Esophagus squamous epithelium (tissue), 4 donors: ENCODE results near the gene PRR5L.

Experiments
- CTCF ChIP-seq, 6 experiments: fragments of 450-650 bp in 4 of 6; fragments of 200-600 bp in 2 of 6; sonication (generic) in 2 of 6; IDR thresholded peaks; one replicate each; pipeline ENCODE4 v1.5.1; 2016 to 2019; ENCODE audit warnings: antibody characterized with exemption in 6 of 6, mild to moderate bottlenecking in 4 of 6, moderate library complexity in 4 of 6
- POLR2A ChIP-seq, 4 donors: fragments of 450-650 bp; IDR thresholded peaks; one replicate each; pipeline ENCODE4 v1.6.1; 2017; ENCODE audit warnings: antibody characterized with exemption in 4 of 4, mild to moderate bottlenecking in 4 of 4, moderate library complexity in 3 of 4

GRCh38 chr11:36340897-36341296, 44.8 kb downstream of the PRR5L start:
- no peak for TF ChIP-seq POLR2A (IDR thresholded peaks at IDR 0.05)
- TF ChIP-seq CTCF (IDR thresholded peaks at IDR 0.05): no peak
